ENCODE data around the gene DAAM1.
A peak's percentile ranks its signal among the peaks of the same experiment; 100 is the strongest.

DAAM1 gene

GRCh38 chr14:59214702-59215302 lies 26.3 kb downstream of the DAAM1 start:
- no peak overlapping the region for H2AK5ac ChIP-seq (ENCODE audit: low read length, severe bottlenecking)
- peaks cover 34% of the 10 kb centered on the region for H3K79me1 ChIP-seq (replicated peaks; ENCODE audit: low read length, poor library complexity, severe bottlenecking)
- H3K9ac ChIP-seq (ENCODE audit: low read length), result peak overlapping the region; percentile 21
- H2BK5ac ChIP-seq (ENCODE audit: low read depth, low read length, poor library complexity, severe bottlenecking), result no peak overlapping the region
- no peak overlapping the region for H3K14ac ChIP-seq (ENCODE audit: low read length in 2 of 2)
- no peaks in the 10 kb centered on the region for H3K4me1 ChIP-seq (ENCODE audit: control insufficient read depth, insufficient read depth, low read depth, low read length)
- no peak overlapping the region for H3K4me2 ChIP-seq (ENCODE audit: low read length, poor library complexity, severe bottlenecking)
- H2AFZ ChIP-seq (ENCODE audit: low read depth, low read length), result no peak overlapping the region
- no peak overlapping the region for H4K91ac ChIP-seq (ENCODE audit: low read length)
- no peaks in the 10 kb centered on the region for H3K36me3 ChIP-seq (ENCODE audit: control insufficient read depth in 1 of 2, insufficient read depth in 2 of 2, low read depth in 1 of 2, low read length in 2 of 2)
- no peak overlapping the region for H2BK120ac ChIP-seq (ENCODE audit: low read depth, low read length)
- WGBS, result 92% methylated on average over 3 of the region's 3 CpGs
- H3K4me3 ChIP-seq (ENCODE audit: insufficient read depth in 1 of 2, low read depth in 1 of 2, low read length in 2 of 2), result no peak overlapping the region
- no peaks in the 10 kb centered on the region for H3K27me3 ChIP-seq (ENCODE audit: control insufficient read depth in 1 of 2, insufficient read depth in 1 of 2, low read length in 2 of 2)
- H2BK12ac ChIP-seq (ENCODE audit: low read length in 2 of 2), result no peak overlapping the region
- no peak overlapping the region for H3K4ac ChIP-seq (ENCODE audit: low read depth in 1 of 2, low read length in 2 of 2)
- H3K23ac ChIP-seq (ENCODE audit: low read length in 2 of 2), result no peak overlapping the region
- no peak overlapping the region for H3K27ac ChIP-seq (ENCODE audit: low read length, poor library complexity, severe bottlenecking)
- no peak overlapping the region for H2BK15ac ChIP-seq (ENCODE audit: low read depth, poor library complexity, severe bottlenecking)
- no peak overlapping the region for H4K8ac ChIP-seq (ENCODE audit: low read length)
- H3K18ac ChIP-seq (ENCODE audit: low read depth in 1 of 2, low read length in 2 of 2), result no peak overlapping the region
- no peaks in the 10 kb centered on the region for H3K9me3 ChIP-seq (ENCODE audit: control insufficient read depth, low read length)
- DNase-seq, result no peak

GRCh38 chr14:59215322-59215721 lies 26.9 kb downstream of the DAAM1 start:
- no peaks in the 10 kb centered on the region for H3K9me3 ChIP-seq (ENCODE audit: control insufficient read depth, low read length)
- H3K79me1 ChIP-seq (replicated peaks; ENCODE audit: low read length, poor library complexity, severe bottlenecking), result peaks cover 32% of the 10 kb centered on the region
- H4K8ac ChIP-seq (ENCODE audit: low read length), result no peak overlapping the region
- no peak overlapping the region for H2BK5ac ChIP-seq (ENCODE audit: low read depth, low read length, poor library complexity, severe bottlenecking)
- no peak overlapping the region for H3K4me2 ChIP-seq (ENCODE audit: low read length, poor library complexity, severe bottlenecking)
- H3K4me1 ChIP-seq (ENCODE audit: control insufficient read depth, insufficient read depth, low read depth, low read length), result no peaks in the 10 kb centered on the region
- H3K23ac ChIP-seq (ENCODE audit: low read length in 2 of 2), result no peak overlapping the region
- no peak overlapping the region for H2BK12ac ChIP-seq (ENCODE audit: low read length in 2 of 2)
- H2BK120ac ChIP-seq (ENCODE audit: low read depth, low read length), result no peak overlapping the region
- no peak overlapping the region for H3K27ac ChIP-seq (ENCODE audit: low read length, poor library complexity, severe bottlenecking)
- WGBS, result 97% methylated on average over 7 of the region's 7 CpGs
- no peak overlapping the region for H2AK5ac ChIP-seq (ENCODE audit: low read length, severe bottlenecking)
- H2BK15ac ChIP-seq (ENCODE audit: low read depth, poor library complexity, severe bottlenecking), result no peak overlapping the region
- peak overlapping the region in 1 of 2 experiments; percentile 4 for H3K18ac ChIP-seq (ENCODE audit: low read depth in 1 of 2, low read length in 2 of 2)
- peak overlapping the region in 1 of 2 experiments; percentile 6 for H3K4ac ChIP-seq (ENCODE audit: low read depth in 1 of 2, low read length in 2 of 2)
- H3K36me3 ChIP-seq (ENCODE audit: control insufficient read depth in 1 of 2, insufficient read depth in 2 of 2, low read depth in 1 of 2, low read length in 2 of 2), result no peaks in the 10 kb centered on the region
- peak overlapping the region; percentile 57 for H3K9ac ChIP-seq (ENCODE audit: low read length)
- no peak overlapping the region for H4K91ac ChIP-seq (ENCODE audit: low read length)
- no peak overlapping the region for H3K4me3 ChIP-seq (ENCODE audit: insufficient read depth in 1 of 2, low read depth in 1 of 2, low read length in 2 of 2)
- DNase-seq, result no peak
- no peaks in the 10 kb centered on the region for H3K27me3 ChIP-seq (ENCODE audit: control insufficient read depth in 1 of 2, insufficient read depth in 1 of 2, low read length in 2 of 2)
- no peak overlapping the region for H2AFZ ChIP-seq (ENCODE audit: low read depth, low read length)
- H3K14ac ChIP-seq (ENCODE audit: low read length in 2 of 2), result no peak overlapping the region

- WGBS, result 99% methylated on average over 4 of the region's 4 CpGs
Observed at GRCh38 chr14:59215757-59216156, 27.3 kb downstream of the DAAM1 start.

GRCh38 chr14:59217011-59217410 lies 28.5 kb downstream of the DAAM1 start:
- Histone ChIP-seq H3K14ac (ENCODE audit: low read length in 2 of 2) (peak overlapping the region in 1 of 2 experiments; percentile 66), H2BK15ac (ENCODE audit: low read depth, poor library complexity, severe bottlenecking) (no peak overlapping the region), H3K79me1 (replicated peaks; ENCODE audit: low read length, poor library complexity, severe bottlenecking) (peaks cover 39% of the 10 kb centered on the region), H3K4me3 (ENCODE audit: insufficient read depth in 1 of 2, low read depth in 1 of 2, low read length in 2 of 2) (no peak overlapping the region), H2AK5ac (ENCODE audit: low read length, severe bottlenecking) (no peak overlapping the region), H2AFZ (ENCODE audit: low read depth, low read length) (no peak overlapping the region), H2BK5ac (ENCODE audit: low read depth, low read length, poor library complexity, severe bottlenecking) (no peak overlapping the region), H3K9me3 (ENCODE audit: control insufficient read depth, low read length) (no peaks in the 10 kb centered on the region), H2BK12ac (ENCODE audit: low read length in 2 of 2) (no peak overlapping the region), H3K36me3 (ENCODE audit: control insufficient read depth in 1 of 2, insufficient read depth in 2 of 2, low read depth in 1 of 2, low read length in 2 of 2) (no peaks in the 10 kb centered on the region), H4K8ac (ENCODE audit: low read length) (peak overlapping the region; percentile 46), H4K91ac (ENCODE audit: low read length) (no peak overlapping the region), H3K4me2 (ENCODE audit: low read length, poor library complexity, severe bottlenecking) (no peak overlapping the region), H3K4ac (ENCODE audit: low read depth in 1 of 2, low read length in 2 of 2) (no peak overlapping the region), H3K4me1 (ENCODE audit: control insufficient read depth, insufficient read depth, low read depth, low read length) (no peaks in the 10 kb centered on the region), H3K18ac (ENCODE audit: low read depth in 1 of 2, low read length in 2 of 2) (peak overlapping the region in 1 of 2 experiments; percentile 49), H3K27me3 (ENCODE audit: control insufficient read depth in 1 of 2, insufficient read depth in 1 of 2, low read length in 2 of 2) (no peaks in the 10 kb centered on the region), H3K9ac (ENCODE audit: low read length) (no peak overlapping the region), H3K27ac (ENCODE audit: low read length, poor library complexity, severe bottlenecking) (no peak overlapping the region), H3K23ac (ENCODE audit: low read length in 2 of 2) (no peak overlapping the region), H2BK120ac (ENCODE audit: low read depth, low read length) (no peak overlapping the region)
- no peak for DNase-seq
- 100% methylated on average over 1 of the region's 1 CpG for WGBS

More at GRCh38 chr14:59215757-59216156, 27.3 kb downstream of the DAAM1 start:
- no peaks in the 10 kb centered on the region for H3K27me3 ChIP-seq (ENCODE audit: control insufficient read depth in 1 of 2, insufficient read depth in 1 of 2, low read length in 2 of 2)
- H3K4ac ChIP-seq (ENCODE audit: low read depth in 1 of 2, low read length in 2 of 2), result no peak overlapping the region
- H3K79me1 ChIP-seq (replicated peaks; ENCODE audit: low read length, poor library complexity, severe bottlenecking), result peaks cover 34% of the 10 kb centered on the region
- H2BK120ac ChIP-seq (ENCODE audit: low read depth, low read length), result no peak overlapping the region
- no peaks in the 10 kb centered on the region for H3K36me3 ChIP-seq (ENCODE audit: control insufficient read depth in 1 of 2, insufficient read depth in 2 of 2, low read depth in 1 of 2, low read length in 2 of 2)
- no peak overlapping the region for H4K8ac ChIP-seq (ENCODE audit: low read length)
- DNase-seq, result no peak
- H3K18ac ChIP-seq (ENCODE audit: low read depth in 1 of 2, low read length in 2 of 2), result no peak overlapping the region
- no peaks in the 10 kb centered on the region for H3K4me1 ChIP-seq (ENCODE audit: control insufficient read depth, insufficient read depth, low read depth, low read length)
- no peak overlapping the region for H3K14ac ChIP-seq (ENCODE audit: low read length in 2 of 2)
- no peak overlapping the region for H3K4me2 ChIP-seq (ENCODE audit: low read length, poor library complexity, severe bottlenecking)
- no peak overlapping the region for H2BK12ac ChIP-seq (ENCODE audit: low read length in 2 of 2)
- H3K4me3 ChIP-seq (ENCODE audit: insufficient read depth in 1 of 2, low read depth in 1 of 2, low read length in 2 of 2), result no peak overlapping the region
- no peak overlapping the region for H2BK5ac ChIP-seq (ENCODE audit: low read depth, low read length, poor library complexity, severe bottlenecking)
- H2BK15ac ChIP-seq (ENCODE audit: low read depth, poor library complexity, severe bottlenecking), result no peak overlapping the region
- H2AFZ ChIP-seq (ENCODE audit: low read depth, low read length), result no peak overlapping the region
- peak overlapping the region; percentile 57 for H3K9ac ChIP-seq (ENCODE audit: low read length)
- H4K91ac ChIP-seq (ENCODE audit: low read length), result no peak overlapping the region
- no peak overlapping the region for H3K27ac ChIP-seq (ENCODE audit: low read length, poor library complexity, severe bottlenecking)
- H3K9me3 ChIP-seq (ENCODE audit: control insufficient read depth, low read length), result no peaks in the 10 kb centered on the region
- H2AK5ac ChIP-seq (ENCODE audit: low read length, severe bottlenecking), result no peak overlapping the region
- no peak overlapping the region for H3K23ac ChIP-seq (ENCODE audit: low read length in 2 of 2)
